ENCODE results near the gene FBXO40. TPM values are rescaled to one million over a fixed set of nuclear protein-coding genes. Genes with fewer than 3 reads are reported as not detected.

Gene FBXO40
- total RNA-seq, 2 donors from 2014 or later, result not detected

- 90 to 100% methylated on average over 1 of the region's 1 CpG for WGBS, 2 experiments (ENCODE audit: insufficient coverage in 1 of 2, insufficient read length in 1 of 2)
- no peaks in the 10 kb centered on the region for H3K36me3 Mint-ChIP-seq (ENCODE audit: low read depth)
- no peaks in the 10 kb centered on the region for H3K36me3 ChIP-seq (ENCODE audit: control insufficient read depth, insufficient read depth, low read length)
Measured at GRCh38 chr3:121637922-121638321, 44.7 kb downstream of the FBXO40 start.

GRCh38 chr3:121641127-121641526, 47.9 kb downstream of the FBXO40 start:
- Mint-ChIP-seq H3K36me3 (ENCODE audit: low read depth) (no peaks in the 10 kb centered on the region), H3K9me3 (no peaks in the 10 kb centered on the region), H3K27me3 (ENCODE audit: insufficient read depth) (no peaks in the 10 kb centered on the region), H3K4me3 (no peak overlapping the region), H3K4me1 (no peaks in the 10 kb centered on the region), H3K27ac (no peak overlapping the region)
- 96 to 100% methylated on average over 2 of the region's 2 CpGs for WGBS, 2 experiments (ENCODE audit: insufficient coverage in 1 of 2, insufficient read length in 1 of 2)
- Histone ChIP-seq H3K9me3 (ENCODE audit: control insufficient read depth, low read length) (no peaks in the 10 kb centered on the region), H3K36me3 (ENCODE audit: control insufficient read depth, insufficient read depth, low read length) (no peaks in the 10 kb centered on the region), H3K4me1 (ENCODE audit: control insufficient read depth, insufficient read depth, low read length) (no peaks in the 10 kb centered on the region), H3K27me3 (ENCODE audit: control insufficient read depth, insufficient read depth, low read length, poor library complexity, severe bottlenecking) (no peaks in the 10 kb centered on the region), H3K4me3 (ENCODE audit: low read length) (no peak overlapping the region), H3K9ac (ENCODE audit: extremely low read depth, low read length, poor library complexity, severe bottlenecking) (no peak overlapping the region), H3K27ac (ENCODE audit: low read depth, low read length) (no peak overlapping the region)
- DNase-seq, result no peak
- no peak for TF ChIP-seq CTCF (conservative IDR thresholded peaks at IDR 0.05)

More at GRCh38 chr3:121637922-121638321, 44.7 kb downstream of the FBXO40 start:
- no peak overlapping the region for H3K27ac ChIP-seq (ENCODE audit: low read depth, low read length)
- H3K9me3 ChIP-seq (ENCODE audit: control insufficient read depth, low read length), result no peaks in the 10 kb centered on the region
- Mint-ChIP-seq H3K4me1 (peaks cover 1% of the 10 kb centered on the region), H3K27ac (no peak overlapping the region), H3K9me3 (no peaks in the 10 kb centered on the region), H3K27me3 (ENCODE audit: insufficient read depth) (peaks cover 2% of the 10 kb centered on the region), H3K4me3 (no peak overlapping the region)
- no peaks in the 10 kb centered on the region for H3K4me1 ChIP-seq (ENCODE audit: control insufficient read depth, insufficient read depth, low read length)
- DNase-seq, result no peak
- H3K27me3 ChIP-seq (ENCODE audit: control insufficient read depth, insufficient read depth, low read length, poor library complexity, severe bottlenecking), result no peaks in the 10 kb centered on the region
- no peak overlapping the region for H3K4me3 ChIP-seq (ENCODE audit: low read length)
- TF ChIP-seq CTCF (conservative IDR thresholded peaks at IDR 0.05), result no peak
- no peak overlapping the region for H3K9ac ChIP-seq (ENCODE audit: extremely low read depth, low read length, poor library complexity, severe bottlenecking)

- H3K27ac ChIP-seq (ENCODE audit: low read depth, low read length), result no peak overlapping the region
- H3K27me3 ChIP-seq (ENCODE audit: control insufficient read depth, insufficient read depth, low read length, poor library complexity, severe bottlenecking), result no peaks in the 10 kb centered on the region
- H3K4me3 ChIP-seq (ENCODE audit: low read length), result no peak overlapping the region
- H3K9me3 Mint-ChIP-seq, result no peaks in the 10 kb centered on the region
- H3K9ac ChIP-seq (ENCODE audit: extremely low read depth, low read length, poor library complexity, severe bottlenecking), result no peak overlapping the region
- no peak for TF ChIP-seq CTCF (conservative IDR thresholded peaks at IDR 0.05)
- H3K36me3 ChIP-seq (ENCODE audit: control insufficient read depth, insufficient read depth, low read length), result no peaks in the 10 kb centered on the region
- no peaks in the 10 kb centered on the region for H3K4me1 Mint-ChIP-seq
- no peaks in the 10 kb centered on the region for H3K36me3 Mint-ChIP-seq (ENCODE audit: low read depth)
- H3K4me3 Mint-ChIP-seq, result no peak overlapping the region
- WGBS, 2 experiments (ENCODE audit: insufficient coverage in 1 of 2, insufficient read length in 1 of 2), result 92 to 95% methylated on average over 6 to 9 of the region's 9 CpGs
- H3K27me3 Mint-ChIP-seq (ENCODE audit: insufficient read depth), result no peaks in the 10 kb centered on the region
- no peak for DNase-seq
- H3K27ac Mint-ChIP-seq, result no peak overlapping the region
- no peaks in the 10 kb centered on the region for H3K9me3 ChIP-seq (ENCODE audit: control insufficient read depth, low read length)
- no peaks in the 10 kb centered on the region for H3K4me1 ChIP-seq (ENCODE audit: control insufficient read depth, insufficient read depth, low read length)
Measured at GRCh38 chr3:121642601-121643314, 49.6 kb downstream of the FBXO40 start.

Data from endodermal cell (in vitro differentiated cells).